ENCODE results near the gene UMODL1.

UMODL1 gene

GRCh38 chr21:42082501-42083360, 11.6 kb downstream of the UMODL1 start:
- no peak for DNase-seq

- no peak for DNase-seq
These were observed 12.2 kb downstream of the UMODL1 start for GRCh38 chr21:42083361-42083690.

- no peak for DNase-seq
These were observed 13.0 kb downstream of the UMODL1 start for GRCh38 chr21:42084079-42084478.

- no peak for DNase-seq
These were observed 14.3 kb downstream of the UMODL1 start for GRCh38 chr21:42085246-42086077.

GRCh38 chr21:42086969-42087368, 15.9 kb downstream of the UMODL1 start:
- DNase-seq = no peak

GRCh38 chr21:42088148-42088547, 17.0 kb downstream of the UMODL1 start:
- no peak for DNase-seq

GRCh38 chr21:42088658-42089057, 17.5 kb downstream of the UMODL1 start:
- no peak for DNase-seq

GRCh38 chr21:42089093-42089631, 18.0 kb downstream of the UMODL1 start:
- DNase-seq = no peak

GRCh38 chr21:42089665-42090310, 18.7 kb downstream of the UMODL1 start:
- no peak for DNase-seq

- no peak for DNase-seq
These were observed 20.9 kb downstream of the UMODL1 start for GRCh38 chr21:42091899-42092508.

- DNase-seq = no peak
These were observed 21.7 kb downstream of the UMODL1 start for GRCh38 chr21:42092771-42093170.

- no peak for DNase-seq
These were observed 22.1 kb downstream of the UMODL1 start for GRCh38 chr21:42093186-42093585.

GRCh38 chr21:42093991-42094421, 22.9 kb downstream of the UMODL1 start:
- no peak for DNase-seq

- no peak for DNase-seq
These were observed 23.7 kb downstream of the UMODL1 start for GRCh38 chr21:42094811-42095210.

GRCh38 chr21:42095581-42095980, 24.5 kb downstream of the UMODL1 start:
- no peak for DNase-seq

- no peak for DNase-seq
These were observed 25.4 kb downstream of the UMODL1 start for GRCh38 chr21:42096566-42096965.

GRCh38 chr21:42097274-42097673, 26.2 kb downstream of the UMODL1 start:
- no peak for DNase-seq

- no peak for DNase-seq
These were observed 26.8 kb downstream of the UMODL1 start for GRCh38 chr21:42097860-42098454.

GRCh38 chr21:42098957-42099505, 27.9 kb downstream of the UMODL1 start:
- no peak for DNase-seq

- DNase-seq = no peak
These were observed 30.1 kb downstream of the UMODL1 start for GRCh38 chr21:42101246-42101645.

GRCh38 chr21:42102076-42102475, 31.0 kb downstream of the UMODL1 start:
- no peak for DNase-seq

GRCh38 chr21:42102526-42102925, 31.4 kb downstream of the UMODL1 start:
- no peak for DNase-seq
